HG03575 (cell line): ENCODE results near the gene TMEM8B.
A peak's percentile ranks its signal among the peaks of the same experiment; 100 is the strongest.

Source experiments
- ATAC-seq: cut with Tn5 transposase; IDR thresholded peaks from one replicate; pipeline ENCODE4 v1.9.1; 2021; ENCODE audit not compliant: unreplicated experiment, insufficient number of reproducible peaks, low FRiP score; ENCODE audit errors: extremely low read depth

TMEM8B gene

DNA sequence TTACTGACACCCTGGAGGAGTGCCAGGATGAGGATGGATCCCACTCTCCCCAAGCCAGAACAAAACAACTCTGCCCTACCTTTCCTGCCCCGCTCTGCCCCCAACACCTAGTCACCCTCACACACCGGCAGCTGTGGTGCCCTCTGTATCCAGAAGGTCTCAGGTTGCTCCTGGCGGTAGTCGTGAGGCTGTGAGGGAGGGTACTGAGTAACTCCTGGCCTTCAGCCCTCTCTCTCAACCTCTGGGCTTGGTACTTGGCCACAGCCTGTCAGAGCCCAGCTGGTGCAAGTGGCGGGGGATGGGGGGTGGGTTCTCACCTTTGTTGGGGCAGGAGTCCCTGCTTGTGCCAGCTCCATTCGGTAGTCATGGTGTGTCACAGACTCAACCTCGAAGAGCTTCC is 18.9 kb upstream of the TMEM8B start:
- no peak for ATAC-seq

DNA sequence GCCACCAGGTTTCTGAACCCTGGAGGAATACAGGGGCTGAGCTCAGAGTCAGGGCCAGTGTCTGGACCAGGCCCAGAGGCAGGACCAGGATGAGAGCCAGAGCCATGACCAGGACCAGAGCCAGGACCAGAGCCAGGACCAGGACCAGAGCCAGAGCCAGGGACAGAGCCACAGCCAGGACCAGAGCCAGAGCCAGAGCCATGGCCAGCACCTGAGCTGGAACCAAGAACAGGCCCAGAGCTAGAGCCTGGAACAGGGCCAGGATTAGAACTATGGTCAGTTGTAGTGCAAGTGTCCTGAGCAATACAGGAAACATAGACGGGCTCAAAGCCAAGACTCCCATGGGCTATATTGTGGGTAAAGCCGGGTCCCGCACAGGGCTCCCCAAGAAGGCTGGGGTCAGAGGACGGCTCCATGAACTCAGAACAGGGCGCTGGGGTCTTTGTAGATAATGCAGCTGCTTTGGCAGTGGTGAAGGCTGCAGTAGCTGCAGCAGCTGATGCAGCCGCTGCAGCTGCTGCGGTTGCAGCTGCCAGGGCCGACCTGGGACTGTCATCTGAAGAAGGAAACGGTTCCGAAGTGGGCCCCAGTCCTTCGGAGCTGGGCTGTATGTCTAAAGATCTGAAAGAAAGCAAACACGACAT is 17.5 kb upstream of the TMEM8B start:
- no peak for ATAC-seq

DNA sequence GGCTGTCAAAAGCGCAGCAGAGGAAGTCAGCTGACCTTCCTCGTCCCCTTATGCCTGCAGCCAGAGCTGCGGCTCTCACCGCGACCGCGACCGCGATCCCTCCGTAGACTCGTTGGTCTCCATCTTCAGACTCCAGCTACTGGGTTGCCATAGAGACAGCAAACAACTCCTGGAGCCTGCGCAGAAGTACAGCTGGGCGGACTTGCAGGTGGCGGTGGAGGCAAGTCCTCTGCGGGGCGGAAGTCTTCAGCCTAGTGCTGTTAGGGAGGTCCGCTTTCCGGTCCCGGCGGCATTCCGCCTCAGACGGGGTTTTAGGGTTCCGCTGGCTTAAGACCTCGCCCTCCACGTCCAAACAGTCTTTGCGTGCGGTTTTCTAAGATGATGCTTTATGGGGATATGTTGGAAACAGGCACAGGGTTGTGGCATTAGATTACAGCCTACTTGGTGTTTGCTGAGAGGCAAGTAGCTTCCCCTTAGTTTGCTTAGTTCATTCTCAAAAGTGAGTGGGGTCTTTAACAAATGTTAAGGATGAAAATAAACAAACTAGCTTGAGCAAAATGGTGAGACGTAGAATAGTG is 16.9 kb upstream of the TMEM8B start, which contains the start of gene SPAG8:
SPAG8 (minus strand) TSS at position 238 of the 578 bp plus-strand sequence; CDS start at position 123, 115 bp downstream.
- peak; percentile 57 for ATAC-seq

DNA sequence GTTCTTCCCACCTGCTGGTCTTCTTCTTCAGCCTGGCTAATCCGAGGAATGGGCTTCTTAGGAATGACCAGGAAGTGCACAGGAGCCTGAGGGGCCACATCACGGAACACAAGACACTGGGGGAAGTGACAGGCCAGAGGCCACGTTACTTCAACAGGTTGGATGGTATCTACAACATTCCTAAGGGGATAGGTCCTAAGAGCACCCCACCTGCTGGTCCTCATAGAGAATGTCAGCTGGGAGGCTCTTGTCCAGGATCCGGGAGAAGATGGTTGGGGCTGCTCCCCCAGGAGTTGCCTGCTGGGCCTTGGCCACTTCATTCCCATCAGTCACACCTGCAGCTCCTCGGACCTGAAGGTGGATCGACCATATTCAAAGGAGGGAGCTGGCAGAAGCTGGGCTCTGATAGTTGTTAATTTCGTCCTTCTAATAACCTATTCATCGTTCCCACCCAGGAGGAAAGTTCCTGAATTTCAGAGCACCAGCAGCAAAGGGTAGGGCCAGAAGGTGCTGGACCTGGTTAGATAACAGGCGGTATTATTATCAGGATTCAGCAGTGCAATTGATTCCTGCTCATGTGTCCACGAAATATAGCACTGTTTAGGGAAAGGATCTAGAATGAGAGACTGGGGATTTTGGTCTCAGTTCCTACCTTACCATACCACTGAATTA is 15.5 kb upstream of the TMEM8B start:
- no peak for ATAC-seq

DNA sequence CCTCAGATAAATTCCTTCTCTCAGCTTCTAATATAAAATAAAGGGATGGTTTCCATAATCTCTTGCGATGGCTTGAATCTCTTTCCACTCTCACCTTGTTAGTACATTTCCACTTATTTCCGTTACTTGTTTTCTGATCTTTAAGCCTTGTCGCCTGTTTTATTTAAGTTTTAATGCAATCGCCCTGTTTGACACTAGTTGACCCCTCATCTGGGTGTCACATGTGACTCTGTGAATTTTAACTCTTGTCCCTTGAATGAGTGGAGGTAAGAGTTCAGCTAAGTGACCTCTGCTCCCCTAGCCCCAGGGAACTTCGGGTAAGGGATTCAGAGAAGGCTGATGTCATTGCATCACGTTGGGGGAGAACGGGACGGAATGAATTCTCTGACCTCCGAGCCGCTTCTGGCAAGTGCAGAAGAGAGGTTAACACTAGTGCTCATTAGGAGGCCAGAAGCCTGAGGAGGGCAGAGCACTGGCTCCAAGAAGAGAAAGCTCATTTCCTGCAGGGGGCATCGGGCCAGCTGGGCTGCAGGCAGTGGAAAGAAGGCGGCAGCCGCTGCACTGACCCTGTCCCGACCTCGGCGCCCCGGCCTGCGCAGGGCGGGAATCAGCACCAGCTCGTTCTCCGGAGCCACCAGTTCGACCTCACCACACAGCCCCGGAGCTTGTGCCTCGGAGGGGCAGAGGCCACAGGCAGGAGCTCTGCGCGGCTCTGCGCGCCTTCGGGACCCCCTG is 14.8 kb upstream of the TMEM8B start:
- peak; percentile 10 for ATAC-seq

DNA sequence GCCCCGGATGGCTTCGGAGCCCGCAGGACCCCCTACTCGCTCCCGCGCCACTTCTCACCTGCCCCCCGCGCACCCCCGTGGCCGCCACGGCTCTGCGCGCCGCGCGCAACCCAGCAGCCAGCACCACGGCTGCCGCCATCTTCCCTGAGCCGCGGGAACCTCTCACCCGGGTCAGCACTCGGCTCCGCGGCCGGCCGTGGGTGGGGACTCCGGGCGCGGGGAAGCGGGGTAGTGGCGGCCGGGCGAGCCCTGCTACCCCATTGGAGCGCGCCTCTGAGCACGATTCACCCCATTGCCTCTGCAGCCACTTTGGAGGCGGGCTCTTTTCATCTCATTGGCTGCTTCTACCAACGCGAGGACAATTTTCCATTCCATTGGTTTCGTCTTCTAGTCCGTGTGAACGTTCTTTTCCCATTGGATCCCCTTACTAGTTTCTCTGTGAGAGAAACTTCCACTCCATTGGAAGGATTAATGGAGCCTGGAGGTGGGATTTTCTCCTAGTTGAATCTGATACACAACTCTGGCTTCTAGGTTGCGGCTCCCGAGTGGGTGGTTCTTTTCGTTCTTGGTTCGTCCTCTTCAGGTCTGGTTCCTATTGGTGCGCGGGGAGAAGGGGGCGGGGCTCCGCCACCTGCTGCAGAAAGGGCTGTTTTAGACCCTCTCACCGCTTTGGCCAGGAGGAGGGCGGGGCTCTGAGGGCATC is 14.0 kb upstream of the TMEM8B start, which contains the start of gene HINT2:
HINT2 (minus strand) TSS at position 202 of the 703 bp plus-strand sequence; CDS start at position 139, 63 bp downstream.
- ATAC-seq, result peak; percentile 33

DNA sequence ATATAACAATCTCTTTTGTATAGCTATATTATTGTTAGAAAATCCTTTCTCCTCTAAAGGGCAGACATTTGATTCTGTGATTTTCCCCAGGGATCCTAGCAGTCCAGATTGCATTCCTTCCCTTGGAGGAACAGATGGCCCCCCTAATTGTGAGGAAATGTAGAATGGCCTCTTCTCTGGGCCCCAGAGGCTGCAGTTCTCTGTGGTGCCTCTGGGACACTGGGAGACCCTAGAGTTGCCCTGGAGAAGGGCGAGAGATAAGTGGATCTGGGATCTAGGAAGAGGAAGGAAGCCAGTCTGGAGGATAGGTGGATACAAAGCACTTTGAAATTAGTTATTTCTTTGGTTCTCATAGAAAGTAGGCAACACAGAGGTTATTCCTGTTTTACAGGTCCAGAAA is 12.3 kb upstream of the TMEM8B start:
- ATAC-seq, result no peak

DNA sequence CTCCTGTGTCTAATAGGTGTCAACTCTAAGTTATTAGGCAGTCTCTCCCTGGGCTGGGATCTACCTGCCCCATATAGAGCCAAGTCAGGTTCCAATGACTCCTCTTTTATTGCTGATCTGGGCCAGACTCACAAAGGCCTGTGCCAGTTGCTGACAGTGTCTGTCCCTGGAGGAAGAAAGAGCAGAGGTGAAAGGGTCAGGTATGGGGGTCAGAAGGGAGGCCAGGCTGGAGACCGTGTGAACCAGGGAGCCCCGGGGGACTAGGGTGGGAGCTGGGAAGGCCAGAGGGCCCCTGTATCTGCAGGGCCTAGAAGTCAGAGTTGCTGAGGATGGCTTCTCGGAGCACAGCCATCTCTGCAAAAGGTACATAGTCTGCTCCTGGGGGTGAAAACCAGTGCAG is 10.7 kb upstream of the TMEM8B start:
- ATAC-seq, result no peak

DNA sequence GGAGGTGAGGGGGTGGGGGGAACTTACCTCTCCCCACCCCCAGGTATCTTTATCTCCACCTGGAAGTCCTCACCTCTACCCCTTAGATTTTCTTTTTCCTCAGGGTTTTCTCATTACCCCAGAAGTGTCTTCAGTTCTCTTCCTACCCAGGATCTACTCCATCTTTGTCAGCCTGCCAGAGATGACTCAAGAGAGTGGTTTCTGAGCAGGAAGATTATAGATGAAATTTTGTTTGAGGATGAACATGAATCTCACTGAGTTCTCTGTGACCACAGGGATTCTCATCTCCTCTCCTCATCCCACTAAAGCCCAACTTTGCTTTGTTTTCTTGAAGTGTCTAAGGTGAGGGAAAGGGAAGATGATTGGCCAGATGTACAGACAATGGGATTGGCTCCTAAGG is 9.0 kb upstream of the TMEM8B start:
- no peak for ATAC-seq

DNA sequence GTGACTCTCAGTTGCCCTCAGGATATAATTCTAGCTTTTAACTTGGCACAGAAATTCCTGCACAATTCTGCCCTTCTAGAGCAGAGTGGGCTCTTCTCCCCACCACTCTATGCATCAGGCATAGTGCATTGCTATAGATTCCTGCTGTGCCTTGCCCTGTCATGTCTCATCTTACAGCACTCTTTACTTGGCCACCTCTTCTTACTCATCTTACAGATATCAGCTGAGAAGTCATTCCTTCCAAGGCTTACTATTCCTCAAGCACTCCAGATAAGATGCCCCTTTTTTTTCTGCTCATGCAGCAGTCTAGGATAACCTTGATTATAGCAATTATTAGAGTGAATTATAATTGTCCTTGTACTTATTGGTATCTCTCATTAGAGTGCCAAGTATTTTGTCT is 6.1 kb upstream of the TMEM8B start:
- ATAC-seq, result no peak

DNA sequence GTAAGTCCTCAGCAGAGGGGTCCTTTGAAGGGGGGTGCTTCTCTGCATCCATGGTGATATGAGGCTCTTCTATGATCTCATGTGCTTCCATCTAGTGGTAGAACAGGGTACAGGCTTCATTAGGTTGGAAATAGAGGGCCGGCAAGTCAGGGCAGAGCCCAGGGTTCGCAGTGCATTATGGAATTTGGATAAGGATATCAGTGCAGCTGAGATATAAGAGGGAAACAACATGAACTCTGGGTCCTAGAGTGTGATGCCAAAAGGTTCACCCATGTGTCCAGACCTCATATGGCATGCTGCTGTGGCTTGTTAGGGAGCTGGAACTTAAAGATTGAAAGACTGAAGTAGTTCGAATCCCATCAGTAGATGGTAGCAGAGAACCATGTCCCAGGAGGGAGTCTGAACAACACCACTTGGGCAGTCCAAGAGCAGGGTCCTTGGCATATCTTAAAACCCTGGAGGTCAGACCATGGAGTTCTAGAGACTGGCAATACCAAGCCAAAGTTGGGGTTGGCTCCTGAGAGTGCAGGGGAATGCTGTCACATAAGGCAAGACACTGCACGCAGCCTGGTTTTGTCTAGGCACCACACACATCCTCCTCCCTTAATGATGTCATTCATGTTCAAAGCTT is 2.8 kb upstream of the TMEM8B start:
- no peak for ATAC-seq

DNA sequence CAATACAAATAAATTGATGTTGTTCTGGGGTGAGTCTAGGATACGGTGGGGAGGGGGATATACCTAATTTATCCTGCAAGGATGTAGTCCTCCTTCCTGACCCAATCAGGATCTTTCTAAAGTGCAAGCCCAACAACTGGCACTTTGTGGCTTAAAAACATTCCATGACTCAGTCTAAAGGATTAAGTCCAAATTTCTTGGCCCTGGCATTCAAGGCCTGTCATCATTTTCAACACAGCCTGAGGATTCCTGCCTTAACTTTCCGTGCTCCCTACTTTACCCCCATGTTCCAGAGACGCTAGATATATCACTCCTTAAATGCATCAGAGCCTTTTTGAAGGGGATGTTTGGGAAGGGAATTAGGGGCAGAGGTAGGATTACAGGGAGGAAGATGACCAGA is 1.5 kb upstream of the TMEM8B start:
- no peak for ATAC-seq

DNA sequence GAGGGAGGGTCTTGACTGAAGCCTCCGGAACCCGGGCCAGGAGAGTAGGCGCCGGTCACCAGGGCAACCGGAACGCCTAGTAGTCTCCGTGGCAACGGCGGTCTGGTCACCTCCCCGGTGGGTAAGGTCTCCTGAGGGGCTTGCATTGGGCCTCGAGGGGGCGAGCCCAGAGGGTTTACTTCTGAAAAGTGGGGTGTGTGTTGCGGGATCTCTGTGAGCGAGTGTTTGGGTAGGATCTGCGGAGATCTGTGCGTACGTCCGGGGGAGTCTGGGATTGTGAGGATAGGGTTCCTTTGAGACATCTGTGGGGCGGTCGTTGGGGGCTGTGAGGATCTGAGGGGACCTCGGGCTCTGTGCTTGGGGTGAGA is 328 bp upstream of the TMEM8B start, which contains the start of gene FAM221B:
FAM221B (minus strand) TSS at position 17 of the 368 bp plus-strand sequence. CDS start 2,571 bp downstream, outside the sequence.
- ATAC-seq, result no peak

DNA sequence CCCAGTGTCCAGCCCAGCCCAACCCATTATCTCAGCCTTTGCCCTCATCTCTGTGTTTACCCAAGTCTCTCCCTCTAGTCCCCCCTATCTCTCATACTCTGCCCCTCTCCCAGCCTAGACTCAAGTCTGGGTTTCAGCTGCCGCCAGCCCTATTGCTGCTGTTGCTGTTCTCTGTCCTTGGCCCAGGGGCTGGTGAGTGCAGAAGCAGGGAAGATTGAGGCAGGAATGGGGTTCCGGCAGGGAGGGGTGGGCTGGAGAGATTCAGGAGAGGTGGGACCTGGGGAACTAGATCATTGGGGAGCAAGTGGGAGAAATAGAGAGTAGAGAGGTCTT is 702 bp downstream of the TMEM8B start:
- ATAC-seq, result no peak

DNA sequence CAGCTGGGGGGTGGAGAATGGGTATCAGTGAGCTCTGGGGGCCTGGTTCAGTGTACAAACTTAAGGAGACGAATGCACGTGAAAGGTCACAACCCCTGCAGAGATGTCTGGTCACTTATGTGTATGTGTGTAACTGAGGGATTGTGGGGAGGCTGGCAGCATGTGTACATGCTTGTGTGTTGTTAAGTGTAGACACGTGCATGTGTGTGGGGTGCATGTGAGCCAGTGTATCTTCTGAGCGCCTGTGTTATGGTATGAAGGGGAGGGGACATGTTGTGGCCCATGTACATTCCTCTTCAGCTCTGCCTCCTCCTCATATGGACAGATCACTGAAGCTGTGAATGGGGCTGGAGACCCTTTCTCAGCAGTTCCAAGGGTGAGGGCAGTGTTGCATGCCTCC is 2.0 kb downstream of the TMEM8B start:
- no peak for ATAC-seq

DNA sequence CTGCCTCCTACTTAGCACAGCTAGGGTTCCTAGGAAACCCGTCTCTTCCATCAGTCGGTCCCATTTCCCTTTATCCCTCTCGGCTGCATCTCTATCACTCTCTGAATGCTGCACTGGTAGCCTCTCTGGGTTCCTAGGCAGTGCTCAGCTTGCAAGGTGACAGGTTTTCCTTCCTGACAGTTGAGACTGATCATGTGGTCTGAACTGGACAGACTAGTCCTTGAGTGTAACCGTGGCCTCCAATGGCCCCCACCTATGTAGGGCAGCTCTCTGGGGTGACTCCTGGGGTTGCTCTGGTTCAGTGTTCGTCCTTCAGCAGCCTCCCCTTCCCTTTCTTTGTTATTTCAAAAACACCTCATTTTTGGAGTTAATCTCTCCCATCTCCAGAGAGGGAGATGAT is 3.8 kb downstream of the TMEM8B start:
- no peak for ATAC-seq

DNA sequence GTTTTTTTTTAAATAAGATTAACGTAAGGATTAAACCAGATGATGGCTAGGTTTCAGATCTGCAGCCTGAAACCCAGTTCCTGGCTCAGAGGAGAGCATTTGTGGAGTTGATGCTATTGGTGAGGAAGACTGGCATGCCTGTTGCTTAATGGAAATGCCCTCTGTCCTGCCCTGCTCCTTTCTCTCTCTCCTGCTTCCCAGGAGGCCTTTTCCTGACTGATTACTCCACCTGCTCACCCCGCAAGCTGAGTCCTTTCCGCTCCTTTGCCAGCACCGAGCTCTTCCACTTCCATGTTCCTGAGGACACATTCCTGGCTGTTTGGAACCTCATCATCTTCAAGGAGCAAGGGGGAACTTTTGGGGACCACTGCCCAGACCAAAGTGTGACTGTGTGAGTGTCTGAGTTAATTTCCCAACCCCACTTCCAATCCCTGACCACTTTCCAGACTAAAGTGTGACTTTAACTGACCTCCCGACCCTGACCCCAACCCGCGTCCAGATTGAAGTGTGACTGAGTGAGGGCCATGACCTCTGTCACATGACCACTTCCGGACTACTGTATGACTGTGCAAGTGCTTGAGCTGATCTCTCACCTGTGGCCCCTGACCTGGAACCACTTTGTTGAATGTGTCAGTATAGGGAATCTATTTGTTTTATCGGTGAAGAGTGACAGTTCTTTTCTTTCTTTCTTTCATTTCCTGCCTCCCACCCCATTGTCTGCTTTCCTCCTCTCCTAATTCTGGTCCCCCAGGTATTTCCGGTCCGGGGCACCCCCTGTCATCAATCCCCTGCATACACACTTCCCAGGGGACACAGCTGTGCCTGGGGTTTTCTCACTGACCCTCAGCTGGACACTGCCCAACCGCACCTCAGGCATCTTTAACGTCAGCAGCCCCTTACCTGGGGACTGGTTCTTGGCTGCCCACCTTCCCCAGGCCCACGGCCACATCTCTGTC is 5.5 kb downstream of the TMEM8B start:
- no peak for ATAC-seq

DNA sequence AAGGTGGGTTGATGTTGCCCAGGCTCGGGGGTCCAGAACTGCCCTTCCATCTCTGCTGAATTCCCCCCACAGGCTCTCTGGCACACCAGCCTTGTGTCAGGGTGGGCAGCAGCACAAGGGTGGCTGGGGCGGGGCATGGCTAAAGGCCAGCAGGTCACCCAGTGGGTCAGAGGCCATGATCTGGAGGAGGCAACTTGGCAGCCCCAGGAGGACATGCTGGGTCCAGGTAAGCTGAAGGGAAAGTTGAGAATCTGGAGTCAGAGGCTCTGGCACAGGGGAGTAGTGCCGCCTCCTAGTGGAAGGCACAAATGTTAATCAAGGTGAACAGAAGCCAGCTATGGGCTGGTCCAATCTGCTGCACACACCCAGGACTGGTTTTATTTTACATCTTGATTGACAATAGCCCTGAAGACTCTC is 6.2 kb downstream of the TMEM8B start:
- no peak for ATAC-seq
